ENCODE data around the gene CBFB. TPM values are rescaled to one million over a fixed set of nuclear protein-coding genes. Genes with fewer than 3 reads are reported as not detected.

The CBFB gene
- total and polyA plus RNA-seq, 2 of the 4 experiments (the other 2 are of a cell fraction) = 44.2 to 48.0 TPM

- H3K4me3 ChIP-seq (ENCODE audit: insufficient read depth, low read depth, low read length) = no peak overlapping the region
- H3K27ac ChIP-seq (ENCODE audit: insufficient read depth, low read length) = no peak overlapping the region
- ChIA-PET CTCF (no interaction called here), POLR2A (ENCODE audit: unreplicated experiment) (no interaction called here)
- H2AK5ac ChIP-seq (ENCODE audit: low read depth, low read length) = no peak overlapping the region
- no peak for TF ChIP-seq CEBPB (IDR thresholded peaks at IDR 0.05; ENCODE audit: low read depth, low read length)
- no peak for TF ChIP-seq RCOR1 (IDR thresholded peaks at IDR 0.05; ENCODE audit: insufficient replicate concordance, low read length)
- TF ChIP-seq RFX5 (IDR thresholded peaks at IDR 0.05; ENCODE audit: low read depth, low read length) = no peak
- TF ChIP-seq SMC3 (IDR thresholded peaks at IDR 0.05; ENCODE audit: low read depth, low read length) = no peak
- no peaks in the 10 kb centered on the region; the same call in 1 of the 2 replicates for H3K9me1 ChIP-seq (ENCODE audit: insufficient read depth, low read length)
- H3K36me3 ChIP-seq (ENCODE audit: control insufficient read depth, insufficient read depth, low read length) = peaks cover 63% of the 10 kb centered on the region
- no peak overlapping the region for H3K9ac ChIP-seq (ENCODE audit: low read depth, low read length)
- DNase-seq = no peak
- no peak overlapping the region for H3K23ac ChIP-seq (ENCODE audit: low read depth, low read length)
- dilution Hi-C loops (cut with HindIII; ENCODE audit: low sequenced_read_pairs, unreplicated experiment) (no loop called here), in situ Hi-C loops (cut with MboI; ENCODE audit: low sequenced_read_pairs) (no loop called here), intact Hi-C loops (cut with micrococcal nuclease) (no loop called here)
- H3K56ac ChIP-seq (ENCODE audit: extremely low read depth, insufficient read depth, low read length) = no peak overlapping the region
- no peaks in the 10 kb centered on the region for H3K27me3 ChIP-seq (ENCODE audit: control insufficient read depth, insufficient read depth, low read length)
- no peak overlapping the region for H2AK9ac ChIP-seq (replicated peaks; ENCODE audit: low read depth, low read length, poor library complexity)
- no peak overlapping the region for H2AFZ ChIP-seq (replicated peaks; ENCODE audit: low read length, poor library complexity)
- no peaks in the 10 kb centered on the region for H3K4me1 ChIP-seq (ENCODE audit: control insufficient read depth, insufficient read depth, low read length)
- no peak overlapping the region for H4K8ac ChIP-seq (ENCODE audit: low read depth in 2 of 2, low read length in 2 of 2)
- H3K9me3 ChIP-seq (ENCODE audit: control insufficient read depth, insufficient read depth, low read length) = no peaks in the 10 kb centered on the region
- no TSS peak for BruUV-seq (replicated peaks)
- H3K18ac ChIP-seq (ENCODE audit: low read depth, low read length) = no peak overlapping the region
- peaks cover 0 to 2% of the 10 kb centered on the region in 2 experiments; a peak in 1 of 4 replicates for H3K79me1 ChIP-seq (ENCODE audit: low read depth in 1 of 2, low read length in 2 of 2)
- no peak overlapping the region for H4K91ac ChIP-seq (ENCODE audit: insufficient read depth, low read depth, low read length)
- H2BK5ac ChIP-seq (ENCODE audit: low read depth, low read length, poor library complexity, severe bottlenecking) = no peak overlapping the region
- H3K14ac ChIP-seq (replicated peaks; ENCODE audit: low read depth, low read length) = no peak overlapping the region
- no peak overlapping the region for H2BK15ac ChIP-seq (ENCODE audit: low read depth, low read length)
- no peak overlapping the region for H2BK120ac ChIP-seq (ENCODE audit: low read depth, low read length)
- WGBS, 2 experiments (ENCODE audit: extremely low coverage in 2 of 2, insufficient read length in 1 of 2) = 98% methylated on average over 7 of the region's 13 CpGs; no CpG with 5 or more reads in 1 of the 2 experiments
- H3K4ac ChIP-seq (ENCODE audit: low read depth, low read length) = no peak overlapping the region
- ATAC-seq (ENCODE audit: low read depth) = no peak
- no peak overlapping the region for H3K4me2 ChIP-seq (ENCODE audit: low read depth, low read length)
- no peak overlapping the region for H2BK20ac ChIP-seq (ENCODE audit: low read depth, low read length)
- no peak overlapping the region for H4K5ac ChIP-seq (ENCODE audit: low read depth, low read length)
- no peaks in the 10 kb centered on the region; the same call in 1 of the 2 replicates for H4K20me1 ChIP-seq (ENCODE audit: insufficient read depth, low read length)
Observed at GRCh38 chr16:67141391-67141790, 112.4 kb downstream of the CBFB start.

All from IMR-90 (cell line).